Measurements from ENCODE around the gene SPDYE2.
"Not testable (repeated sequence)": the region's sequence is repeated elsewhere in the genome, so short reads cannot be mapped to it uniquely, and the experiment has no call there.

SPDYE2 gene, protein sequence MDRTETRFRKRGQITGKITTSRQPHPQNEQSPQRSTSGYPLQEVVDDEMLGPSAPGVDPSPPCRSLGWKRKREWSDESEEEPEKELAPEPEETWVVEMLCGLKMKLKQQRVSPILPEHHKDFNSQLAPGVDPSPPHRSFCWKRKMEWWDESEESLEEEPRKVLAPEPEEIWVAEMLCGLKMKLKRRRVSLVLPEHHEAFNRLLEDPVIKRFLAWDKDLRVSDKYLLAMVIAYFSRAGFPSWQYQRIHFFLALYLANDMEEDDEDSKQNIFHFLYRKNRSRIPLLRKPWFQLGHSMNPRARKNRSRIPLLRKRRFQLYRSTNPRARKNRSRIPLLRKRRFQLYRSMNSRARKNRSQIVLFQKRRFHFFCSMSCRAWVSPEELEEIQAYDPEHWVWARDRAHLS

DNA sequence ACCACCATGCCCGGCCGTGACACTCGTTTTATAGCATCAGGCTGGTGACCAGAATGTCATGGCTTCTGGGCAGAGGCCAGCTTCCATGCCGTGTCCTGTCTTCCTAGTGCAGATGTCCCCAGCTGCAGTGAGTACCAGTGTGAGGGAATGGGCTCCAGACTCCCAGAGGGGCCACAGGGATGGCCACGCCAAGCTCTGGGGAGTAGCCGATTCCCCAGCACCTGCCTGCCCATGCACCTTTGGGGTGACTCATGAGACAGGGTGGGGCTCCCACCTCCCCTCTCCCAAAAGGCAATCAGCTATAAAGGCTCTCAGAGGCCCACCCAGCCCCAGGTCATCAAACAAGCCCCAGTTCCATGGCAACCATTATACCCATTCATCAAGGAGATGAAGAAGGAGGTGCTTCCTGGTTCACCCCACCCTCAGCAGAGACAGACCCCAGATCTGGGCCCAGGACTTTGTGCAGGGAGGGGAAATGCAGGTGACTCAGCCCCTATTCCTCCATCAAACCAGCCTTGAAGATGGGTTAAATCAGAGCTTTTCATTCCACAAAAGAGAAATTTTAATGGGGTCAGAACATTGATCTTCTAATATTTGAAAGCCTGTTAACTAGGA, at the start of gene SPDYE2:
TSS of gene SPDYE2 (plus strand) at position 419 of the 615 bp plus-strand sequence. CDS start 2,030 bp downstream, outside the sequence.
- not testable (repeated sequence) for DNase-seq (ENCODE audit: low read depth)

DNA sequence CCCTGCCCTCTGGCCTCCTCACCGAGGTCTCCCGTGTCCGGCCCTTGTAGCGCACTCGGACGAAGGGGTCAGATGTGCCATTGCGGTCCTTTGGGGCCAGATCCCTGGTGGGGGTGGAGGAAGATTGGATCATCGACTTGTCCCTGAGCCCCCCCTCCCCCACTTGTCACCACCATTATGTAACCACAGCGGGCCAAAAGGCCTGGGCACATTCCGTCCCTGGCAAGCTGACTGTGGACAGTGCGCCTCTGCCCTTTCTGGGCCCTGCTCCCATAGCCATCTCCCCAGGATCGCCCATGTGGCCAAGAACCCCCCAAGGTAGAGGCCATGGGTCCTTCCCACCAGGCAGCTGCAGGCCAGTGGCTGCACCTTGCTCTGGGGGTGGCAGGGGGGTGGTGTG, 47.9 kb upstream of the SPDYE2 start:
- DNase-seq (ENCODE audit: low read depth): not testable (repeated sequence)

DNA sequence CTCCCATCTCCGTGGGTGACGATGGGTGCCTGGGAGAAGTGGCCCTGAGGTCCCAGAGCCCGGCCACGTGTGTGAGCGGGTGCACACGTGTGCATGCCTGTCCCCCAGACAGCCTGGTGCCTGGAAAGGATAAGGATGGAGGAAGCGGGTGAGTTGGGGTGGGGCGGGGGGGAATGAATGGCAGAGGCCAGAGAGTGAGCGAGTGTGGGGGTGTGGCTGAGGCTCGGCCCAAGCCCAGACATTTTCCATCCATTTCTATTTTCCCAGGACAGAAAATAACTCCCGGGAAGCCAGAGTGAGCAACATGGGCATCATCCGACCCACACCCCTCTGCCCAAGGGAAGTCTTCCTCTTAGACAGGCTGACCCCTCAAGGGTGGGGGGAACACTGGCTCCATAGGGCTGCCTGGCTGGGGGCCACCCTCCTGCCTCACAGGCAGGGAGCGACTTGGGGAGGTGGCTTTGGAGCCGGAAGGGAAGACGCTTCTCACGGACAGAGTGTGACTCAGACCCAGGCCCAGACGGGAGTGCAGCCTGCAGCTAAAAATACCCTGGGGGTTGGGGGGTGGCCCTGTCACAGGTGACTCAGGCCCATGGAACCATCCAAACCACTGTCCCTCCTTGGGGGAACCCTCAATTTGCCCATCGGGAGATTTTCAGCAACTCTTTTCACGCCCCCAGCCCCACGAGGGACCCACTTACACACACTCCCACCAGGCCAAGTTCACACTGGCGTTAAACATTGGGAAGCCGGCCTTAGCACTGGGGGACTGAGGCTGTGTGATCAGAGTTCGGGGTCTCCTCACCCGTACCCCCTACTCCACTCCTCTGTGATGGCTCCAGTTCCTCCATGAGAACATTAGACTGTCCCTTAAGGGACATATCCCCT, 45.5 kb upstream of the SPDYE2 start:
- DNase-seq (ENCODE audit: low read depth): not testable (repeated sequence)

DNA sequence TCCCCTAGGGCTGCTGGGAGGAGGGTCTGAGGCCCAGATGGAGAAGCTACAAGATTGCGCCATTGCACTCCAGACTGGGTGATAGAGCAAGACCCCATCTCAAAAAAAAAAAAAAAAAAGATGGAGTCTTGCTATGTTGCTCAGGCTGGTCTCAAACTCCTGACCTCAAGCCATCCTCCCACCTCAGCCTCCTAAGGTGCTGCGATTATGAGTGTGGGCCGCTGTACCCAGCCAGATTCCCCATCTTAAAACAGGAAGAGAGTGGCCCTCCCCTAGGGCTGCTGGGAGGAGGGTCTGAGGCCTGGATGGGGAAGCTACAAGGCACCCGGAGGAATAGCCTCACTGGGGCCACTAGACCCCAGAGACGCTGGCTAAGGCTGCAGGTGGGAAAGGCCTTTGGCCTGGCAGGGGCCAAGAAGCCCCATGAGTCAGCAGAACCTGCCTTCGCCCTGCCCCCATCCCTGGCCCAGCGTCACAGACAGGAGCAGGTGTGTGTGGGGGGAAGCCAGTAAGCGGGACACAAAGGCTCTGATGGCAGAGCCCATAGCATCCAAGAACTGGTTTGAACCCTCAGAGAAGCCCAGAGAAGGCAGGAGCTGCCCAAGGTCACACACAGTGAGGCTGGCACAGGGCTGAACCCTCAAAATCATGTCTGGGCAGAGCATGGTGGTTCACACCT, 43.5 kb upstream of the SPDYE2 start:
- not testable (repeated sequence) for DNase-seq (ENCODE audit: low read depth)

DNA sequence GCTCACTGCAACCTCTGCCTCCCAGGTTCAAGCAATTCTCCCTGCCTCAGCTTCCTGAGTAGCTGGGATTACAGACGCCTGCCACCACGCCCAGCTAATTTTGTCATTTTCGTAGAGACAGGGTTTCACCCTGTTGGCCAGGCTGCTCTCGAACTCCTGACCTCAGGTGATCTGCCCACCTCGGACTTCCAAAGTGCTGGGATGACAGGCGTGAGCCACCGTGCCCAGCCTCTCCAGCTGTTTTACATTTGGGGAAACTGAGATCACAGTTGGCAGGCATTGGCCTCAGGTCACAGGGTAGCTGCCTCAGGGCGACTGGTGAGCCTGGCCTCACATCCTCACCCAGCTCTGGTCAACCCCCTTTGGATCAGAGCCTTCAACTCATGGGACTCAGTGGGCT, 40.5 kb upstream of the SPDYE2 start:
- DNase-seq (ENCODE audit: low read depth): not testable (repeated sequence)

DNA sequence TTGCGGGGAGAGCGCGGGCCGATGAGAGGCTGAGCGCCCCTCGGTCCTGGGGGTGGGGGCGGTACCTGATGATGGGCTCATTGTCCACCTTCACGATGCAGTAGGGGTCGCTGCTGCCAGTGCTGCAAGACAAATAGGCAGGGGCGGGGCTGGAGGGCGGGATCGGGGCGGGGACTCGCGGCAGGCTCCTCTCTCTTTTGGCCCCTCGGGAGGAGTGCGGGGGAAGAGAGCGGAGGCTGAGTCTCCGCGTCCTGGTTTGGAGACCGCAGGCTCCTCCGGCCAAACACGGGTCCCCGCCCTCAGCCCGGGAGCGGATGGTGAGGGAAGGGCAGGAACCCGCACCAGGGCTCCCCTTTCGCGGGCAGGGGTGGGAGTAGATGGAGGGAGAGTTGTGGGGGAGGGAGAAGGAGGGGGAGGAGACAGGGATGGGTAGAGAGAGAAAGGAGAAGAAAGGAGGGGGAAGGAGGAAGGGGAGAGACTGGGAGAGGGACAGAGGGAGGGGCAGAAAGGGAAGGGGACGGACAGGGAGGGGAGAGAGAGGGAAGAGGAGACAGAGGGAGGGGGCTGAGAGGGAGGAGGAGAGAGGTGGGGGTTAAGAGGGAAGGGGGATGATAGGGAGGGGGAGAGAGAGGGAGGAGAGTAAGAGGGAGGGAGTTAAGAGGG, 39.0 kb upstream of the SPDYE2 start:
- DNase-seq (ENCODE audit: low read depth): not testable (repeated sequence)

DNA sequence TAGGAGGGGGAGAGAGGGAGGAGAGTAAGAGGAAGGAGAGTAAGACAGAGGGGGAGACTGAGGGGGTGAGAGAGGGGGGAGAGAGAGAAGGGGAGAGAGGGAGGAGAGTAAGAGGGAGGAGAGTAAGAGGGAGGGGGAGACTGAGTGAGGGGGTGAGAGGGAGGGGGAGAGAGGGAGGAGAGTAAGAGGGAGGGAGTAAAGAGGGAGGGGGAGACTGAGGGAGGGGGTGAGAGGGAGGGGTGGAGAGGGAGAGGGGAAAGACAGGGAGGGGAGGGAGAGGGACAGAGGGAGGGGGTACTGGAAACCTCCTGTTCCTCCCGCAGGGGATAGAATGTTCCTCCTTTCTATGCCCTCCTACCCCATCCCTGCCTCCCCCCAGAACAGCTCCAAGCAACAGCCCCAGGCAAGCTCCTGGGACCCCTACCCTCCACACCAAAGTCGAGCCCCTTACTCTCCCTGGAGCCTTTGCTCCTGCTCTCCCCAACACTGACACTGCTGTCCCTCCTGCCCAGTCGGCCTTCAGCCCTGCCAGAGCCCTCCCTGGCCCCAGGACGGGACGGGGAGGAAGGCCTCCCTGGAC, 38.3 kb upstream of the SPDYE2 start:
- DNase-seq (ENCODE audit: low read depth): not testable (repeated sequence)

DNA sequence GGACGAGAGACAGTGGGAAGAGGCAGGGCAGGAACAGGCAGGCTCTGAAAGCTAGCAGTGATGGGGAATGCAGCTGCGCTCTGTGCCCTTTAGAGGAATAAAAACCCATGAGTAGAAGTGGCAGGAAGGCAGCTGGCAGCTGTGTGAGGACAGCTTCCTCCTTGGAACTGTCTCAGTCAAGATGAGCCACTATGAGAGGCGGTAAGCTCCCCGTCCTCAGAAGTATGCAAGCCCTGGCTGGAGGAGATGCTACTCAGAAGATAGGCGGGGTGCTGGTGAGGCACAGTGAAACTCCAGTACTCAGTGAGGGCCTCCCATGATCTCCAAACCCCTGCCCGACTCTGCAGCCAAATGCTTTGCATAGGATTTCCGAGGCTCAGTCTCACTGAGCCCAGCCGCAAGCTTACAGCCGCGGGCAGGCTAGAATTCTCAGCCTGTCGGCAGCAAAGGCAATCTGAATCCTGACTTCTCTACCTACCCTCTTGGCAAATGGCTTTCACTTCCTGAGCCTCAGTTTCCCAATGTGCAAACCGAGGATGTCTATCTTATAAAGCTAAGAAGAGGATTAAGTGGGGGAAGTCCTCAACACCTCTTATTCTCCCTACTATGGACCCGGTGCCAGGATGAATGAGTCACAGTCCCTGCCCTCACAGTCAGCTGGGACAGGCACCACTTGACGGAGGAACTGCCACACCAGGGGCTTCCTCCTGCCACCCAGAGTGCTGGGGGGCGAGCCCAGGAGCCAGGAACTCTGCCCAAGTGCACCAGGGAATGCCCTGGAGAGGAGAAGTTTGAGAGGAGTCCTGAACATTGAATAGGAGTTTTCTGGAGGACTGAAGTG, 35.9 kb upstream of the SPDYE2 start:
- not testable (repeated sequence) for DNase-seq (ENCODE audit: low read depth)

DNA sequence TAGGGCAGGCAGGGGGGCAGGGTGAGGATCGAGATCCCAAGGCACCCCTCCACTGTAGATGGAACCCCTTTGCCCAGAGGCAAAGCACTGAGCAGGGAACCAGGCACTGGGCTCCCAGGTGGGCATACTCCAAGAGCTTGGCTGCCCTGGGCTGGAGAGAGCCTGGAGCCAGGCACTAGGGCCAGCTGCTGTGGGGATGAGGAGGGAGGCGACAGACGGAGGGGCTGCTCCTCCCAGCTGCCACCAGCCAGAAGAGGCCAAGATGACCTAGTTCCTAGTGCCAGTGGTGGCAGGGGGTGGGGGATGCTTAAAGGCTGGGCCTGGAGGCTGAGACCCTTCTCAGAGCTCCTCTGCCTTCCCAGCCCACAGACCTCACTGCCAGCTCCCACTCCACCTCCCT, 35.1 kb upstream of the SPDYE2 start:
- not testable (repeated sequence) for DNase-seq (ENCODE audit: low read depth)

DNA sequence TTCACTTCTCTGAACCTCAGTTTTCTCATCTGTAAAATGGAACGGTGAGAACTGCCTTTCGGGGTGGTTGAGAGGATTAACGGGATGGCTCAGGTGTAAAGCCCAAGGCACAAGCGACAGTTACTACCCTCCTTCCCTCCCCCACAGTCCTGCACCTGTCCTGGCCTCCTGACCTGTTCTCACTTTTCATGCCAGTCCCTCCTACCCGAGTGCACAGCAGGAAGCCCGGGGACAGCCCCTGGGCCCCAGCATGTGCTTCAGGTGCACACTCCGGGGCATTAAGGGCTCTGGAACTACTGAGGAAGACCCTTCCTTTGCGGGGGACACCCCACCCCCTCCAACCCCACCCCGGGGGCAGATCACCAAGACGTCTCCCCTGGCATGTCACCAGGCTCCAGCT, 34.1 kb upstream of the SPDYE2 start:
- DNase-seq (ENCODE audit: low read depth): not testable (repeated sequence)

DNA sequence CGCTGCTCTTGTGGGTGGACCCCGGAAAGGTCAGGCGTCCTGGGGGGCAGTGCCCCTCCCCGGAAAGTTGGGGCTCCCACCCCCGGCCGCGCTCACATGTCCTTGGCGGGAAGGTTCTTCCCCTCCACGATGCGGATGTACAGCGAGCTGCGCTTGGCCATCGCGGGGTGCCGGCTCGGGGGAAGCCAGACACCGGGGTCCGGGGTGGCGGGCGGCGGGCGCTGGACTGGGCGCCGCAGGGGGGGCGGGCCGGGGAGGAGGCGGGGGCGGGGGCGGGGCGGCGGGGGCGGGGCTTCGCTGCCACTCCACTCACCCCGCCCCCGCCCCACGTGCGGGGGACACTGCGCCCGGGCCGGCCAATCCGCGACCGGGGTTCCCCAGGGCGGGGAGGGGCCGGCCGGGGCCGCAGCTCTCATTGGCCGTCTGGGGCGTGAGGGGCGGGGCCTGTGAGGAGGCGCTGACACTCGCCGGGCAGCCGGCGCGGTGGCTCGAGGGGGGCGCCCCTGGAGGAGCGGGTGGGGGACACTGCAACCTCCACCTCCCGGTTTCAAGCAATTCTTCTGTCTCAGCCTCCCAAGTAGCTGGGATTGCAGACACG, 33.4 kb upstream of the SPDYE2 start, which contains the start of gene RASA4B:
TSS of gene RASA4B (minus strand) at position 228 of the 598 bp plus-strand sequence. CDS start at position 161, 67 bp downstream.
- DNase-seq (ENCODE audit: low read depth): not testable (repeated sequence)

DNA sequence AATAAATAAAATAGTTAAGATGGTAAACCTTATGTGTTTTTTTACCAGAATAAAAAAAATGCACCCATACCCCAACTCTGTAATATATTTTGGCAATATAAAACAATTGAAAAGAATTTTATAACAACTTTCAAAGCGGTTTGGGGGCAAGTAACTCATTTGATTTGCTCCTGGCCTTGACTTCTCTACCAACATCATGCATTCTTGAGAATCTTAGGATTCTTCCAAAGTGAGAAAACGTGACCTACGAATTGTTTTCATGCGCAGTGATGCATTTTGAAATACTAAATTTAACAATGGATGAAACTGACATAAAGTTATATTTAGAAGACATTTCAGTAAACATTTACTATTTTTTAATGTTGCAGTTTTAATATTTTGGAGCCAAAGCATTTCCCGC, 30.2 kb upstream of the SPDYE2 start:
- not testable (repeated sequence) for DNase-seq (ENCODE audit: low read depth)

DNA sequence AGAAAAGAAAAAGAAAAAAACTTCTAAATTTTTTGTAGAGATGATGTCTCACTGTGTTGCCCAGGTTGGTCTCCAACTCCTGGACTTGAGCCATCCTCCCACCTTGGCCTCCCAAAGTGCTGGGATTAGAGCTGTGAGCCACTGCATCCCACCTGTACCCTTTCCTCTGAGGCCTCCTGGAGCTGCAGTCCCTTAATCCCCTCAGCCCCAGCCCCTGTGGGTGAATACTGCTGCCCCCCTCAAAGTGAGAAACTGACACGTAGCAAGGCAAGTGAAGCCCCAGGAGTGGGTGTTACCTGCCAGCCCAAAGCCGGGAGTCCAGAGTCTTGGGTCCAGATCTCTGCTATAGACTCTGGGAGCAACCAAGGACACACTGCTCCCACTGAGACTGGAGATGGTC, 26.2 kb upstream of the SPDYE2 start:
- DNase-seq (ENCODE audit: low read depth): not testable (repeated sequence)

DNA sequence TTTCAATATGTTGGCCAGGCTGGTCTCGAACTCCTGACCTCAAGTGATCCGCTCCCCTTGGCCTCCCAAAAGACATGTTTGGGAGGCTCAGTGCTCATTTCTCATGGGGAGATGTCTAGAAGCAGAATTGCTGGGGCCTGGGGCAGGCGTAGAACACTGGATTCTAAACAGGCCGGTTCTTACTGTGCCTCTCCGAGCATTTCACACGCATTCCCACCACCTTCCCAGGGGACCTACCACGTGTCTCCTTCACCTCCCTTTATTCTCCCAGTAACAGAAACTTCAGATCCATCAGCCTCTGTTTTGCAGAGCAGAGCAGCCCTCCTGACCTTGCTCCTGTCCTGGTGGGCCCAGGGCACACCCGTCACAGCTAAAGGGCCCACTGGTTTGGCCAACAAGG, 23.8 kb upstream of the SPDYE2 start:
- DNase-seq (ENCODE audit: low read depth): not testable (repeated sequence)

DNA sequence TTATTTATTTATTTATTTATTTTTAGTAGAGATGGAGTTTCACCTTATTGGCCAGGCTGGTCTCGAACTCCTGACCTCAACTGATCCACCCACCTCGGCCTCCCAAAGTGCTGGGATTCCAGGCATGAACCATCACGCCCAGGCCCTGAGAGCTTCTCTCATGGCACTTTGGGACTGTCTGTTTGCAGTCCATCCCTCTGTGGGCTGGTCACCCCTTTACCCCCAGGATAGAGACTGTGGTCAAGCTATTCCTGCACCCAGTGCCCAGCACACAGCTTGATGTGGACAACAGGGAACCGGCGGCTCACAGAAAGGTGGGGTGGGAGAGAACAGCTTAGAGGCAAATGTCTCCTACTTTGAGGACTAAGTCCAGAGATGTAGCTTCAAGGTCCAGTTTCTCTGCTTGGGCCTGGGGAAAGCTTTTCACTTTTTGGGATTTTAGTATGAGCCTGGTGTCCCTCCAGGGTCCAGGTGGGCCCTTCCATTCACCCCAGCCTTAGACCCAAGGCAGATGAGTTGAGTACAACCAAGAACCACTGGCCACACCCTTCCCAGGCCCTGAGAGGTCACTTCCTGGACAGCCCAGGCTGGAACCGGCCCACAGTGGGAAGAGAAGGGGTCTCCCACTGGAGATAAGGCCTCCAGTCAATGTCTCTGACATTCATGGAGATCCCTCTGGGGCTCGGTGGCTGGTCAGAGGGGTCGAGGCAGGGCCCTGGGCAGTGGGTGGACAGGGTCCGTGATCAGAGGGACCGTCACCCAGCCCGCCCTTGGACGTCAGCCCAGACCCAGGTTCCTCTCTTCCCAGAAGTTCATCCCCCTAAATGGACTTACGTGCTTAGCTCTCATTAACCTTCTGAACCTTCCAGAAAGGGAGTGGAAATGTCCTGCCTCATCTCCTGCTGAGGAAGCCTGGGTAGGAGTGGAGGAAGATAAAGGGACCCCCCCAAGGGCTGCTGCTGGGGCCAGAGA, 22.9 kb upstream of the SPDYE2 start:
- DNase-seq (ENCODE audit: low read depth): not testable (repeated sequence)

DNA sequence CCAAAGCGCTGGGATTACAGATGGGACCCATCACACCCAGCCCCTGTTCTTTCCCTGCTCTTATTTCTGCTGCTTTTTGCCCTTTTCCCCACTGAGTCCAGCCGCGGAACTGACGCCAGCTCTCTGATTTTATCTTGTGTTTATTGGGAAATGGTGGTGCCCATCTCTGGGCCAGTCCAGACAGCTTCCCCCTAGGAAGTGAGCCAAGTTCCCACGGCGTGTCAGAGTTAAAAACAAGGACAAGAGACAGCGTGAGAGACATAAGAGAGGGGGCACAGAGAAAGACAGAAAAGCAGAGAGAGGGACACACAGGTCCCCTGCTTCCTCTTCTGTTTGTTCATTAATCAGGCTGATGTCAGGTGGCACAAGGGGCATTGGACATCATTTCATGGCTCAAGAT, 19.4 kb upstream of the SPDYE2 start:
- not testable (repeated sequence) for DNase-seq (ENCODE audit: low read depth)

DNA sequence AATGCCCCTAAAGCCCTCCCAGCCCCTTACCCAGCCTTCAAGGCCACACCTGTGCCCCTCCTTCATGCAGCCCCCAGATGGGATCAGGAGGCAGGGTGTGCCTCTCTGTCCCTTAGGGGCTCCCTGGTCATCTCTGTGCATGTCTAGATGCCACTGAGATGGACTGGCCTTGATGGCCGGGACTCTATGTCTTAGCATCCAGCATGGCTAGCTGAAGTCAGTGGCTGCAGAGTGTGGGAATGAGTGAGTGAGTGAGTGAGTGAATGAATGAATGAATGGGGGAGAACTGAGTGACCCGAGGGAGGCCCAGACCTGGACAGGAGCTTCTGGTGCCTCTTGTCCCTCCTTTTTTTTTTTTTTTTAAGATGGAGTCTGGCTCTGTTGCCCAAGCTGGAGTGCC, 18.9 kb upstream of the SPDYE2 start:
- DNase-seq (ENCODE audit: low read depth): not testable (repeated sequence)

DNA sequence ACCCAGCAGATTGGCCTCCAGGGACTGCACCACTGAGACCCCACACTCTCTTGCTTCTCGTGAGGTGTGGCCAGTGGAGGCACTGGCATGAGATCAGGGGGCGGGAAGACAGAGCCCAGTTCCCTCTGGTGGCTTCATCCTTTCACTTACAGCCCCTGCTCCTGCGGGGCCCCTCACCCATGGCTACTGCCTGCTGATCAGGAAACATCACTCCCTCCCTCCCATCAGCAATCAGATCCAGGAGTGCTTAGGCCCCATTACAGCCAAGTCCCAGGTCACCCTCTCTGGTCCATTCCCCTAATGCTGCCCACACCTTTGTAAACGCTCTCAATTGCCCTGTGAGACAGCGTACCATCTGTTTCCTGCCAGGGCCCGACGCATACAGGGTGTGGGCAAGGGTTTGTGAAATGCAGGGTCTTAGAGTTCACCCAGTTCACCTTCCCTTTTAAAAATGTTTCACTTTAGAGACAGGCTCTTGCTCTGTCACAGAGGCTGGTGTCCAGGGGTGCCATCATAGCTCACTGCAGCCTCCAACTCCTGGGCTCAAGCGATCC, 15.9 kb upstream of the SPDYE2 start:
- DNase-seq (ENCODE audit: low read depth): not testable (repeated sequence)
